ENCODE measurements around the gene PPP1R3F. TPM values are rescaled to one million over a fixed set of nuclear protein-coding genes. Genes with fewer than 3 reads are reported as not detected.

The PPP1R3F gene
- total and polyA plus RNA-seq, 2 experiments from 2014 or later = 6.4 to 10.2 TPM

DNA sequence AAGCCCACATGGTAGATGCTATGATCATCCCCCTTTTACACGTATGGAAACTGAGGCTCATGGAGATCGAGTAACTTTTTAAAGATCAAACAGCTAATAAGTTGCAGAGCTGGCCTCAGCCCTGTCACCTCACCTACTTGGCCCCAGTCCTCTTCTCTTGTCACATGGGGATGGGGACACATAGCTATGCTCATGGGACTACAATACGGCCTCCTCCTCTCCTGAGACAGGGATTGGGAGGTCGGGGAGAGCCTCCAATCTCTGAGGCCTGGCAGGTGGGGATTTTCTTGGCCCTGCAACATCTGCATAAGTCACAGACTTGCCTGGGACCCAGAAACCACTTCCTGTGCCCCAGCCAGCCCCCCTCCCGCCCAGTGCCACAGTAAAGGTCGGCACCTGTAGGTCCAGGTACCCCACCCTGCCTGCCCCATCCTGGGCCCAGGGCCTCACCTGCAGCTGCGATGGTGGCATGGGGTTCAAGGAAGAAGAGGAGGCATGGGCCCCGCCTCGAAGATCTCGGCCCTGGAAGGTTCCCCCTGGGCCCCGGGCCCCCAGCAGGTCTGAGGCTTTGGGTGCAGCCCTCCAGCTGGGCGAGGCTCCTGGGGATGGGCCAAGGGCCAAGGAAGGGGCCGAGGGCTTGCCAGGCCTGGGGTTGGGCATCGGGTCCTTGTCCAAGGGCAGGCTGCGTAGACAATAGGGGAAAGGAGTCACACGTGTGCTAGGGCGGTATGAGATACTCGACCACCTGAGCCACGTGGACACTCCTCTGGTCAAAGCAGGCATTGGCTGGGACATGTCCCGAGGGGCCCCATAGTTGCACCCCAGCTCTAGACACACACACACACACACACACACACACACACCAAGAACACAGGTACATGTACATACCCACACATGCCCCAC lies 11.5 kb upstream of the PPP1R3F start:
- H3K4me1 ChIP-seq (ENCODE audit: insufficient read depth) = no peaks in the 10 kb centered on the region
- DNase-seq (ENCODE audit: low spot score) = no peak
- H3K36me3 ChIP-seq (replicated peaks; ENCODE audit: insufficient read depth, low read depth) = no peaks in the 10 kb centered on the region

DNA sequence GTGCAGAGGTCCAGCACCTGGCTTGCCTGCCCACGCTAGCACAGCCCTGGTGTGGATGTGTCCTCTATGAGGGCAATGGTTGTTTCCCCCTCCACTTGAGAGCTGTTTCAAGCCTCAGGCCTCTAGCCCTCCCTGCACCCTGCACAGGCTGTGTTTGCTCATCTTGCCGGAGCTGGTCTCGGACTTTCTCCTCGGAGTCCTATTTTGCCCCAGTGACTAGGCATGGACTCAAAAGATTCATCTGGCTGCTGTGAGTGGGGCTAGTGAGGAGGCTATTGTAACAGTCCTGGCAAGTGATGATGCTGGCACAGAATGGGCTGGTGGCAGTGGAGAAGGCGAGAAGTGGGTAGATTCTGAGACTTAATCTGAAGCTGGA lies 10.9 kb upstream of the PPP1R3F start:
- Histone ChIP-seq H3K4me3 (no peak overlapping the region), H3K9me3 (ENCODE audit: low read depth) (no peaks in the 10 kb centered on the region), H4K20me1 (ENCODE audit: insufficient read depth, poor library complexity, severe bottlenecking) (no peaks in the 10 kb centered on the region), H2AFZ (no peak overlapping the region), H3K27ac (no peak overlapping the region), H3K27me3 (no peaks in the 10 kb centered on the region), H3K4me2 (no peak overlapping the region), H3K4me1 (ENCODE audit: insufficient read depth) (no peaks in the 10 kb centered on the region), H3K9me2 (replicated peaks; ENCODE audit: insufficient read depth) (no peaks in the 10 kb centered on the region), H3K36me3 (replicated peaks; ENCODE audit: insufficient read depth, low read depth) (no peaks in the 10 kb centered on the region), H3K79me2 (no peaks in the 10 kb centered on the region)
- no peak for DNase-seq (ENCODE audit: low spot score)
- TF ChIP-seq, protein P1, sequence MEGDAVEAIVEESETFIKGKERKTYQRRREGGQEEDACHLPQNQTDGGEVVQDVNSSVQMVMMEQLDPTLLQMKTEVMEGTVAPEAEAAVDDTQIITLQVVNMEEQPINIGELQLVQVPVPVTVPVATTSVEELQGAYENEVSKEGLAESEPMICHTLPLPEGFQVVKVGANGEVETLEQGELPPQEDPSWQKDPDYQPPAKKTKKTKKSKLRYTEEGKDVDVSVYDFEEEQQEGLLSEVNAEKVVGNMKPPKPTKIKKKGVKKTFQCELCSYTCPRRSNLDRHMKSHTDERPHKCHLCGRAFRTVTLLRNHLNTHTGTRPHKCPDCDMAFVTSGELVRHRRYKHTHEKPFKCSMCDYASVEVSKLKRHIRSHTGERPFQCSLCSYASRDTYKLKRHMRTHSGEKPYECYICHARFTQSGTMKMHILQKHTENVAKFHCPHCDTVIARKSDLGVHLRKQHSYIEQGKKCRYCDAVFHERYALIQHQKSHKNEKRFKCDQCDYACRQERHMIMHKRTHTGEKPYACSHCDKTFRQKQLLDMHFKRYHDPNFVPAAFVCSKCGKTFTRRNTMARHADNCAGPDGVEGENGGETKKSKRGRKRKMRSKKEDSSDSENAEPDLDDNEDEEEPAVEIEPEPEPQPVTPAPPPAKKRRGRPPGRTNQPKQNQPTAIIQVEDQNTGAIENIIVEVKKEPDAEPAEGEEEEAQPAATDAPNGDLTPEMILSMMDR (IDR thresholded peaks at IDR 0.05; ENCODE audit: poor library complexity) = no peak
- TF ChIP-seq EZH2phosphoT487 (IDR thresholded peaks at IDR 0.05; ENCODE audit: low read depth, severe bottlenecking, unreplicated experiment) = no peak
- no peak for TF ChIP-seq EZH2 (IDR thresholded peaks at IDR 0.05; ENCODE audit: borderline replicate concordance)
- 70% methylated on average over 5 of the region's 5 CpGs for WGBS (ENCODE audit: low lambda C conversion rate, missing lambda C conversion rate)

More for the DNA sequence above, 11.5 kb upstream of the PPP1R3F start:
- Histone ChIP-seq H3K27ac (no peak overlapping the region), H3K4me3 (no peak overlapping the region), H3K4me2 (no peak overlapping the region), H2AFZ (no peak overlapping the region), H3K27me3 (no peaks in the 10 kb centered on the region), H3K79me2 (no peaks in the 10 kb centered on the region), H4K20me1 (ENCODE audit: insufficient read depth, poor library complexity, severe bottlenecking) (no peaks in the 10 kb centered on the region), H3K9me2 (replicated peaks; ENCODE audit: insufficient read depth) (no peaks in the 10 kb centered on the region), H3K9me3 (ENCODE audit: low read depth) (no peaks in the 10 kb centered on the region)
- whole genome bisulfite sequencing (ENCODE audit: low lambda C conversion rate, missing lambda C conversion rate) = 85% methylated on average over 17 of the region's 20 CpGs
- TF ChIP-seq, protein P1 (IDR thresholded peaks at IDR 0.05; ENCODE audit: poor library complexity) = no peak
- TF ChIP-seq EZH2phosphoT487 (IDR thresholded peaks at IDR 0.05; ENCODE audit: low read depth, severe bottlenecking, unreplicated experiment) (no peak), EZH2 (IDR thresholded peaks at IDR 0.05; ENCODE audit: borderline replicate concordance) (no peak)

DNA sequence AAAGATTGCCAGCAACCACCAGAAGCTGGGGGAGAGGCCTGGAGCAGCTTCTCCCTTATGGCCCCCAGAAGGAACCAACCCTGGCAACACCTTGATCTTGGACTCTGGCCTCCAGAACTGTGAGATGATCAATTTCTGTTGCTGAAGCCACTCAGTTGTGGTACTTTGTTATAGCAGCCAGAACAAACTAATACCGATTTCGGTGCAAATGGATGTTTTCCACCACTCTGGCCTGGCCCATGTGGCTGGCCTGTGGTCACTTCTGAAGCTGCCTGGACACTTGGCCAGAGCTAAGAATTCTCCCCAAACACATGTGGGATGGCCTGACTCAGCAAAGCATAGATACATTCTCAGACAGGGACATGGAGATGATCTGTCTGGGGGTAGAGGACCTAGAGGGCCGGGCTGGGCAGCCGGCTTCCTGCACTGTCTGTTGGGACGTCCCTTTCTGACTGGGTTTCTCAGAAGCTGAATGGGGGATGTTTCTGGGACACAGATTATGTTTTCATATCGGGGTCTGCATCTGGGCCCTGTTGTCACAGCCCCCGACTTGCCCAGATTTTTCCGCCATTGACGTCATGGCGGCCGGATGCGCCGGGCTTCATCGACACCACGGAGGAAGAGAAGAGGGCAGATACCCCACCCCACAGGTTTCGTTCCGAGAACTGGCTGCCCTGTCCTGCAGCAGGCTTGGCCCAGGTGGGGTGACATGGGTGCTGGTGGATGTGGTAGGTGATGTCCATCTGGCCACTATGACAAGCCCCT lies 9.2 kb upstream of the PPP1R3F start:
- no peaks in the 10 kb centered on the region for H3K36me3 ChIP-seq (replicated peaks; ENCODE audit: insufficient read depth, low read depth)
- no peak overlapping the region for H2AFZ ChIP-seq
- H3K9me3 ChIP-seq (ENCODE audit: low read depth) = no peaks in the 10 kb centered on the region
- 92% methylated on average over 17 of the region's 17 CpGs for WGBS (ENCODE audit: low lambda C conversion rate, missing lambda C conversion rate)
- no peaks in the 10 kb centered on the region for H3K79me2 ChIP-seq
- H4K20me1 ChIP-seq (ENCODE audit: insufficient read depth, poor library complexity, severe bottlenecking) = no peaks in the 10 kb centered on the region
- no peaks in the 10 kb centered on the region for H3K9me2 ChIP-seq (replicated peaks; ENCODE audit: insufficient read depth)
- H3K4me3 ChIP-seq = no peak overlapping the region
- H3K27me3 ChIP-seq = no peaks in the 10 kb centered on the region
- no peak for DNase-seq (ENCODE audit: low spot score)
- TF ChIP-seq, protein P1 (IDR thresholded peaks at IDR 0.05; ENCODE audit: poor library complexity) = no peak
- TF ChIP-seq EZH2 (IDR thresholded peaks at IDR 0.05; ENCODE audit: borderline replicate concordance) (no peak), EZH2phosphoT487 (IDR thresholded peaks at IDR 0.05; ENCODE audit: low read depth, severe bottlenecking, unreplicated experiment) (no peak)
- no peak overlapping the region for H3K27ac ChIP-seq
- no peak overlapping the region for H3K4me2 ChIP-seq
- H3K4me1 ChIP-seq (ENCODE audit: insufficient read depth) = no peaks in the 10 kb centered on the region
